HCT116 (cell line): Measurements from ENCODE around the gene KIRREL1. TPM values are rescaled to one million over a fixed set of nuclear protein-coding genes. Genes with fewer than 3 reads are reported as not detected.

Source experiments
- ATAC-seq: fragments of 200-7000 bp; cut with Tn5 transposase; 2 replicates; pipeline ENCODE4 v1.9.1; 2020; ENCODE audit warnings: mild to moderate bottlenecking, moderate library complexity
- BruUV-seq: library from RNA; stranded (reverse); fragments of 400-500 nt; replicated peaks from 2 replicates; lab custom pipeline; 2021; lab: Mats Ljungman, UMichigan
- CTCF ChIA-PET: fragments of 300-600 bp; sonication (Branson Sonifier 250); formaldehyde crosslinking; loops from one replicate; lab custom pipeline; 2021; ENCODE audit warnings: antibody characterized with exemption; lab: Charles Lee
- POLR2A ChIA-PET: fragments of 300-600, 350-600 bp; sonication (Branson Sonifier 250); formaldehyde crosslinking; loops from one replicate; lab custom pipeline; 2021; ENCODE audit warnings: antibody characterized with exemption; lab: Charles Lee
- RAD21 ChIA-PET, 2 experiments: fragments of 300-600 bp; sonication (Branson Sonifier 250); formaldehyde crosslinking; loops; one replicate each; lab custom pipeline; 2023; ENCODE audit warnings: low total read pairs in 2 of 2; ENCODE audit not compliant: uncharacterized antibody in 2 of 2, unreplicated experiment in 2 of 2, low non-redundant PET in 1 of 2; lab: Charles Lee
- DNase-seq: peaks from one replicate; pipeline ENCODE4 v3.0.0-alpha.2; 2010; ENCODE audit warnings: low read depth, low spot score
- H2AFZ ChIP-seq: fragments of 200-600 bp; shearing (Covaris generic), sonication (generic); 2 replicates; pipeline ENCODE4 v1.6.1; 2017; ENCODE audit warnings: low read depth, mixed run types, mixed read lengths, antibody characterized with exemption, low read length; ENCODE audit not compliant: poor library complexity, severe bottlenecking
- H3K27ac ChIP-seq: 2 replicates; pipeline ENCODE4 v1.5.1; 2012; ENCODE audit warnings: low read depth, low read length
- H3K27me3 ChIP-seq: fragments of 200-600 bp; sonication (generic); 2 replicates; pipeline ENCODE4 v1.6.1; 2016; ENCODE audit warnings: mixed run types, low read length, mixed read lengths; ENCODE audit not compliant: insufficient read depth
- H3K36me3 ChIP-seq, 2 experiments: fragments of 200-500 bp in 1 of 2; fragments of 200-600 bp in 1 of 2; sonication (Bioruptor generic) in 1 of 2; sonication (generic) in 1 of 2; 2 replicates each; pipeline versions ENCODE4 v1.5.1 to v1.6.1; 2014 to 2016; ENCODE audit warnings: low read length in 2 of 2, inconsistent platforms in 1 of 2, mixed read lengths in 1 of 2, mixed run types in 1 of 2; ENCODE audit not compliant: insufficient read depth in 2 of 2, control insufficient read depth in 1 of 2
- H3K4me1 ChIP-seq, 2 experiments: fragments of 200-600 bp in 1 of 2; sonication (generic) in 1 of 2; 2 replicates each; pipeline versions ENCODE4 v1.5.1 to v1.6.1; 2012 to 2017; ENCODE audit warnings: low read length in 2 of 2, inconsistent platforms in 1 of 2, mild to moderate bottlenecking in 1 of 2, mixed read lengths in 1 of 2, mixed run types in 1 of 2, moderate library complexity in 1 of 2; ENCODE audit not compliant: insufficient read depth in 2 of 2, control insufficient read depth in 1 of 2
- H3K4me2 ChIP-seq: fragments of 200-600 bp; sonication (generic); 2 replicates; pipeline ENCODE4 v1.6.1; 2017; ENCODE audit warnings: mixed run types, low read length, mixed read lengths
- H3K4me3 ChIP-seq, 2 experiments: fragments of 200-600 bp in 1 of 2; sonication (generic) in 1 of 2; replicated peaks in 1 of 2; 2 replicates each; pipeline ENCODE4 v1.5.1; 2011 to 2016; ENCODE audit warnings: low read length in 2 of 2, control low read depth in 1 of 2, low read depth in 1 of 2, mild to moderate bottlenecking in 1 of 2, mixed read lengths in 1 of 2, mixed run types in 1 of 2
- H3K79me2 ChIP-seq: fragments of 200-600 bp; sonication (generic); 2 replicates; pipeline ENCODE4 v1.6.1; 2017; ENCODE audit warnings: mild to moderate bottlenecking, mixed run types, low read length, moderate library complexity, mixed read lengths; ENCODE audit not compliant: insufficient read depth
- H3K9ac ChIP-seq: fragments of 200-600 bp; sonication (generic); 2 replicates; pipeline ENCODE4 v1.6.1; 2016; ENCODE audit warnings: low read length, mixed read lengths
- H3K9me2 ChIP-seq: fragments of 200-600 bp; sonication (generic), shearing (Covaris generic); 2 replicates; pipeline ENCODE4 v1.6.1; 2017; ENCODE audit warnings: mixed run types, mild to moderate bottlenecking, moderate library complexity; ENCODE audit not compliant: insufficient read depth
- H3K9me3 ChIP-seq, 2 experiments: fragments of 200-500 bp in 1 of 2; fragments of 200-600 bp in 1 of 2; sonication (Bioruptor generic) in 1 of 2; sonication (generic) in 1 of 2; 2 replicates each; pipeline ENCODE4 v1.6.1; 2014 to 2017; ENCODE audit warnings: low read length in 2 of 2, mixed read lengths in 2 of 2, inconsistent platforms in 1 of 2, low read depth in 1 of 2, mild to moderate bottlenecking in 1 of 2, mixed run types in 1 of 2, moderate library complexity in 1 of 2; ENCODE audit not compliant: control insufficient read depth in 1 of 2, insufficient read depth in 1 of 2
- H4K20me1 ChIP-seq: fragments of 200-600 bp; sonication (generic), shearing (Covaris generic); 2 replicates; pipeline ENCODE4 v1.6.1; 2017; ENCODE audit warnings: mixed run types, mild to moderate bottlenecking, moderate library complexity; ENCODE audit not compliant: insufficient read depth
- CBX3 ChIP-seq: IDR thresholded peaks from 2 replicates; pipeline ENCODE4 v1.6.1; 2012; ENCODE audit warnings: low read depth
- CEBPB ChIP-seq: IDR thresholded peaks from 2 replicates; pipeline ENCODE4 v1.6.1; 2012; ENCODE audit warnings: low read depth
- ELF1 ChIP-seq: IDR thresholded peaks from 2 replicates; pipeline ENCODE4 v1.6.1; 2012; ENCODE audit warnings: low read depth, borderline replicate concordance
- EZH2 ChIP-seq: fragments of 200-600 bp; sonication (generic); IDR thresholded peaks from 2 replicates; pipeline ENCODE4 v1.6.1; 2017; ENCODE audit warnings: antibody characterized with exemption, mixed run types
- FOSL1 ChIP-seq: IDR thresholded peaks from 2 replicates; pipeline ENCODE4 v1.6.1; 2012; ENCODE audit warnings: low read depth
- POLR2A ChIP-seq: IDR thresholded peaks from 2 replicates; pipeline ENCODE4 v1.7.0; 2011; ENCODE audit warnings: borderline replicate concordance; ENCODE audit not compliant: insufficient read depth, insufficient read length; ENCODE audit errors: extremely low read depth
- RAD21 ChIP-seq: IDR thresholded peaks from 2 replicates; pipeline ENCODE4 v1.6.1; 2012; ENCODE audit warnings: low read depth, mild to moderate bottlenecking
- REST ChIP-seq: IDR thresholded peaks from 2 replicates; pipeline ENCODE4 v1.6.1; 2012; ENCODE audit warnings: low read depth
- SRF ChIP-seq: IDR thresholded peaks from 2 replicates; pipeline ENCODE4 v1.6.1; 2012; ENCODE audit warnings: low read depth
- TCF7L2 ChIP-seq: IDR thresholded peaks from 2 replicates; pipeline ENCODE4 v1.7.0; 2011; ENCODE audit warnings: borderline replicate concordance, inconsistent platforms; ENCODE audit not compliant: insufficient read depth, insufficient read length; ENCODE audit errors: extremely low read depth
- YY1 ChIP-seq: IDR thresholded peaks from 2 replicates; pipeline ENCODE4 v1.6.1; 2011; ENCODE audit warnings: low read length, low read depth, moderate library complexity, mild to moderate bottlenecking; ENCODE audit not compliant: insufficient replicate concordance; ENCODE audit errors: extremely low read depth
- ZNF274 ChIP-seq: fragments of 200-500 bp; sonication (Bioruptor generic); IDR thresholded peaks from 2 replicates; pipeline ENCODE4 v1.6.1; 2014; ENCODE audit warnings: mild to moderate bottlenecking, low read depth, low read length, inconsistent platforms
- intact Hi-C: fragments of 100-400 bp; cut with micrococcal nuclease; formaldehyde crosslinking; loops from 2 replicates; pipeline ENCODE4 v1.10.0; 2022
- total RNA-seq: library from RNA; stranded (reverse); gene quantifications from one replicate; pipeline ENCODE4 v1.2.1, GENCODE V29; 2021; ENCODE audit not compliant: unreplicated experiment

KIRREL1 gene
- total RNA-seq, 1 experiment from 2014 or later = 20.0 TPM

- RAD21 ChIA-PET = no interaction called here
- Histone ChIP-seq H3K79me2 (peaks cover 10% of the 10 kb centered on the region; the same call in 1 of the 2 replicates), H4K20me1 (peaks cover 9% of the 10 kb centered on the region; the same call in 1 of the 2 replicates), H3K9me3 (no peaks in the 10 kb centered on the region), H3K4me3 (no peak overlapping the region), H3K4me1 (peaks cover 0 to 13% of the 10 kb centered on the region in 2 experiments; a peak in 2 of 4 replicates)
- TF ChIP-seq SRF = no peak
- no peak for TF ChIP-seq YY1
- TF ChIP-seq CEBPB = no peak
- TF ChIP-seq ZNF274 = no peak
- TF ChIP-seq CBX3 = no peak
- TF ChIP-seq ELF1 = no peak
- TF ChIP-seq EZH2 = no peak
- no peak for TF ChIP-seq POLR2A
- TF ChIP-seq REST = no peak
- TF ChIP-seq FOSL1 = no peak
- TF ChIP-seq TCF7L2 = no peak
- no peak for TF ChIP-seq RAD21
- TF ChIP-seq, all 23 proteins: peak for 0
- Histone ChIP-seq H3K9me2 (no peaks in the 10 kb centered on the region), H3K9ac (no peak overlapping the region), H3K27ac (no peak overlapping the region), H2AFZ (no peak overlapping the region), H3K36me3 (no peaks in the 10 kb centered on the region), H3K4me2 (no peak overlapping the region), H3K27me3 (no peaks in the 10 kb centered on the region)
- intact Hi-C loops = loop anchor here (1.0 kb wide), 1 partner anchor 9 kb away; no protein-coding TSS in a partner anchor
- ATAC-seq (no peak), DNase-seq (no peak)
- BruUV-seq = no TSS peak
- CTCF ChIA-PET = no interaction called here
- POLR2A ChIA-PET = no interaction called here
Measured at GRCh38 chr1:158049853-158050252, 56.4 kb downstream of the KIRREL1 start.
